Fibroblast of villous mesenchyme (primary cell): ENCODE data around the gene CAVIN1. TPM values are rescaled to one million over a fixed set of nuclear protein-coding genes. Genes with fewer than 3 reads are reported as not detected.

Experiments used
- DNase-seq: peaks from one replicate; pipeline ENCODE4 v3.0.0-alpha.2; 2010; ENCODE audit warnings: low read depth
- H3K4me3 ChIP-seq: 2 replicates; pipeline ENCODE4 v1.5.1; 2011; ENCODE audit warnings: low read depth, mild to moderate bottlenecking, low read length
- CTCF ChIP-seq: IDR thresholded peaks from 2 replicates; pipeline ENCODE4 v1.5.1; 2012; ENCODE audit warnings: low read depth, mild to moderate bottlenecking, low read length; ENCODE audit not compliant: insufficient read depth
- total RNA-seq: library from RNA; depleted of rRNA; stranded (reverse); fragments of >200 nt; gene quantifications from 2 replicates; pipeline ENCODE4 v1.2.3, GENCODE V29; 2012

The CAVIN1 gene
- total RNA-seq, 1 donor: 988 TPM

GRCh38 chr17:42442196-42442565 lies 19.1 kb upstream of the CAVIN1 start:
- H3K4me3 ChIP-seq: no peak overlapping the region
- DNase-seq: no peak
- TF ChIP-seq CTCF: no peak

- no peak for TF ChIP-seq CTCF
- DNase-seq: no peak
- no peak overlapping the region for H3K4me3 ChIP-seq
Measured at GRCh38 chr17:42441371-42442195, 18.5 kb upstream of the CAVIN1 start.

DNA sequence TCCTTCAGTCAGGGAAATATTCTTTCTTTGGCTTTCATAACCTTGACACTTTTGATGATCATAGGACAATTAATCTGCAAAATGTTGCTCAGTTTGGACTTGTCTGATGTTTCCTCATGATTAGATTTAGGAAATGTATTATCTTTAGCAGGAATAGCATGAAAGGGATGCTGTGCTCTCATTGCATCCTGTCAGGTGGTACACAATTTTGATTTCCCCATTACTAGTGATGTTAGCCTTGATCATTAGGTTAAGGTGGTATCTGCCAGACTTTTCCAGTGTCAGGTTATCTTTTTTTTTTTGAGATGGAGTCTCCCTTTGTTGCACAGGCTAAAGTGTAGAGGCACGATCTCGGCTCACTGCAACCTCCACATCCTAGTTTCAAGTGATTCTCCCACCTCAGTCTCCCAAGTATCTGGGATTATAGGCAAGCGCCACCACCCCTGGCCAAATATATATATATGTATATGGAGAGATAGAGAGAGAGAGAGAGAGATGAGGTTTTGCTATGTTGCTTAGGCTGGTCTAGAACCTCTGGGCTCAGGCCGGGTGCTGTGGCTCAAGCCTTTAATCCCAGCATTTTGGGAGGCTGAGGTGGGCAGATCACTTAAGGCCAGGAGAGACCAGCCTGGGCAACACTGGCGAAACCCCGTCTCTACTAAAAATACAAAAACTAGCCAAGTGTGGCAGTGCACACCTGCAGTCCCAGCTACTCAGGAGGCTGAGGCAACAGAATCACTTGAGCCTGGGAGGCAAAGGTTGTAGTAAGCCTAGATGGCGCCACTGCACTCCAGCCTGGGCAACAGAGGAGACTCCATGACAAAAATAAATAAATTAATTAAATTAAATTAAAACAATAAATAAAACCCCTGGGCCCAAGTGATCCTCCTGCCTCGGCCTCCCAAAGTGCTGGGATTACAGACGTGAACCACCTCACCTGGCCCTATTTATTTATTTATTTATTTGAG lies 15.8 kb upstream of the CAVIN1 start:
- TF ChIP-seq CTCF: peak; percentile 58
- no peak overlapping the region for H3K4me3 ChIP-seq
- DNase-seq: peak; percentile 43

DNA sequence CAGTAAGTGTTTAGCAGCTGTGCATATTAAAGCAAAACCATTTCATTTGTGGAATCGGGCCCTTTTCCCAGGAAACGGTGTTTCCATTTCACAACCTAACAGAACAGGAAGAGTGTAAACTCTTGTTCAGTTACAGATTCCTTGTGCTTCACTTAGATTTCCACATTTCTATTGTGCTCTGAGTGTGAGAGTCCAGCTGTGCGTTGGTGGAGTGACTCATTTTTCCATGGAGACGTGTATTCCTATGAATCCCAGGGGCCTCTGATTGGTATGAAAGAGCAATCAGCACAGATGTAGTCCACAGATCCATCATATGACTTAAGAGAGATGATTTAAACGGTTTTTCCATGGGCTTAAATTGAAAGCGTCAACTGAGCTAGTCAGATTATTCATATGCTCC lies 13.3 kb upstream of the CAVIN1 start:
- no peak overlapping the region for H3K4me3 ChIP-seq

DNA sequence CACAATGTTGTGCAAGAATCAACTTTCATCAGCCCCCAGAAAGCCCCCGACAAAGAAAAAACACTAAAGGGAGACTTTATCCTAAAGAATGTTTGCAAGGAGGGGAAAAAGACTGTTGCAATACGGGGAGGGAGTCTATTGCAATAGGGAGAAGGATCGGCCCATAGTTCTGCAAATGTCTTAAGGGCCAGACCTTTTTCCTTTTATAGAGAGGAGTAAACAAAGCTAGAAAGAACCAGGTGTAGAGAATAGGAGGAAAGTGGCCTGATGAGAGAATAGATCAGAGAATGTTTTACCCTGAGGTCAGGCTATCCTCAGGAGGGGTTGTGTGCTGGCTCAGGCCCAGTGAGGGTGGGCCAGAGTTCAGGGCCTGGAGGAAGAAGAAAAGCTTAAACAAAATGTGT lies 8.7 kb upstream of the CAVIN1 start:
- peak; percentile 59 for DNase-seq
- no peak overlapping the region for H3K4me3 ChIP-seq
- TF ChIP-seq CTCF: no peak

More for the DNA sequence above, 13.3 kb upstream of the CAVIN1 start:
- TF ChIP-seq CTCF: no peak
- DNase-seq: peak; percentile 98

DNA sequence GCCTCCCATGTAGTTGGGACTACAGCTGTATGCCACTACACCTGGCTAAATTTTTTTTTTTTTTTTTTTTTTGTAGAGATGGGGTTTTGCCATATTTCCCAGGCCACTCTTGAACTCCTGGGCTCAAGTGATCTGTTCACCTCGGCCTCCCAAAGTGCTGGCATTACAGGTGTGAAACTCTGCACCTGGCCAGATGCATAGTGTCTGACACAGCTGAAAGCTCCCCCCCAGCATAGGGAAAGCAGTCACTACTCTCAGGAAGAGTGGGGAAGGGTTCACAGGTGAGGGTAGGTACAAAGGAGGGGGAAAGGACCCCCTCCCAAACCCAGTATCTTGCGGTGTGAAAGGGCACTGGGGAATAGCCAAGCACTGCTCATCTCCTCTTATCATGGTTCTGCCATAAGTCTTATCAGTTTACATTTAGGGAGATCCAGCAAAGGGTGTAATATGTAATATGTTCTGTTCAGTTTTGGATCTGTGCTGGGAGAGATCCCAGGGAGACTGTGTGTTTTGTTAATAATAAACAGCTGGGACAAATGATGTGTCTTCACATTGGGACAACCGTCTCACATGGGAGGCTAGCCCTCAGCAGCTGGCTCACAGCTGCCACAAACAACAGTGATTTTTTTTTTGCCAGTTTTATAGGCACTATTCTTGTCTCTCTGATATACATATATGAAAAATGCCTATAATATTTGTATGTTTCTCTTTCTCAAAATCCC lies 6.8 kb upstream of the CAVIN1 start:
- H3K4me3 ChIP-seq: no peak overlapping the region
- DNase-seq: no peak
- no peak for TF ChIP-seq CTCF
